DOHH2 (cell line): Measurements from ENCODE around the gene GPD2.

Experiments used
- H3F3A ChIP-seq: fragments of 200-600 bp; sonication (generic), shearing (Covaris generic); 2 replicates; pipeline ENCODE4 v1.6.0; 2016; ENCODE audit warnings: antibody characterized with exemption, mild to moderate bottlenecking; ENCODE audit not compliant: control insufficient read depth, insufficient read depth
- H3K27ac ChIP-seq: fragments of 200-600 bp; sonication (generic); 2 replicates; pipeline ENCODE4 v1.5.1; 2014; ENCODE audit warnings: low read depth, mild to moderate bottlenecking, low read length, moderate library complexity
- H3K27me3 ChIP-seq: fragments of 200-600 bp; sonication (generic); 2 replicates; pipeline ENCODE4 v1.6.1; 2014; ENCODE audit warnings: mild to moderate bottlenecking, low read length, mixed read lengths; ENCODE audit not compliant: control insufficient read depth
- H3K36me3 ChIP-seq: fragments of 200-600 bp; sonication (generic); 2 replicates; pipeline ENCODE4 v1.6.1; 2014; ENCODE audit warnings: mild to moderate bottlenecking, low read length, moderate library complexity, mixed read lengths; ENCODE audit not compliant: control insufficient read depth
- H3K4me1 ChIP-seq: fragments of 200-600 bp; sonication (generic); 2 replicates; pipeline ENCODE4 v1.6.1; 2014; ENCODE audit warnings: mild to moderate bottlenecking, low read length, mixed read lengths; ENCODE audit not compliant: control insufficient read depth
- H3K4me2 ChIP-seq: fragments of 200-600 bp; sonication (generic); 2 replicates; pipeline ENCODE4 v1.6.0; 2014; ENCODE audit warnings: mild to moderate bottlenecking, low read length, moderate library complexity
- H3K4me3 ChIP-seq: fragments of 200-600 bp; sonication (generic); 2 replicates; pipeline ENCODE4 v1.5.1; 2014; ENCODE audit warnings: mild to moderate bottlenecking, low read length, mixed read lengths
- H3K79me2 ChIP-seq: fragments of 200-600 bp; sonication (generic); 2 replicates; pipeline ENCODE4 v1.6.1; 2014; ENCODE audit warnings: mild to moderate bottlenecking, low read length, mixed read lengths; ENCODE audit not compliant: control insufficient read depth
- H3K9me2 ChIP-seq: fragments of 200-600 bp; sonication (generic); replicated peaks from 2 replicates; pipeline ENCODE4 v1.6.1; 2014; ENCODE audit warnings: mild to moderate bottlenecking, low read length, mixed read lengths; ENCODE audit not compliant: control insufficient read depth
- H3K9me3 ChIP-seq: fragments of 200-600 bp; sonication (generic); 2 replicates; pipeline ENCODE4 v1.6.1; 2014; ENCODE audit warnings: antibody characterized with exemption, low read length, mixed read lengths; ENCODE audit not compliant: control insufficient read depth, insufficient read depth
- H4K20me1 ChIP-seq: fragments of 200-600 bp; sonication (generic); 2 replicates; pipeline ENCODE4 v1.6.0; 2014; ENCODE audit warnings: low read depth, mild to moderate bottlenecking, antibody characterized with exemption, low read length, moderate library complexity; ENCODE audit not compliant: control insufficient read depth, insufficient read depth
- EZH2phosphoT487 ChIP-seq: fragments of 200-600 bp; sonication (generic); IDR thresholded peaks from 2 replicates; pipeline ENCODE4 v1.6.1; 2017; ENCODE audit warnings: borderline replicate concordance, mild to moderate bottlenecking, antibody characterized with exemption, low read length, moderate library complexity, mixed read lengths
- TF ChIP-seq, protein P1 (sequence below): fragments of 200-600 bp; sonication (generic); IDR thresholded peaks from one replicate; pipeline ENCODE4 v1.5.1; 2014; ENCODE audit warnings: antibody characterized with exemption, mild to moderate bottlenecking, low read depth, low read length; ENCODE audit not compliant: poor library complexity, severe bottlenecking

Gene GPD2

DNA sequence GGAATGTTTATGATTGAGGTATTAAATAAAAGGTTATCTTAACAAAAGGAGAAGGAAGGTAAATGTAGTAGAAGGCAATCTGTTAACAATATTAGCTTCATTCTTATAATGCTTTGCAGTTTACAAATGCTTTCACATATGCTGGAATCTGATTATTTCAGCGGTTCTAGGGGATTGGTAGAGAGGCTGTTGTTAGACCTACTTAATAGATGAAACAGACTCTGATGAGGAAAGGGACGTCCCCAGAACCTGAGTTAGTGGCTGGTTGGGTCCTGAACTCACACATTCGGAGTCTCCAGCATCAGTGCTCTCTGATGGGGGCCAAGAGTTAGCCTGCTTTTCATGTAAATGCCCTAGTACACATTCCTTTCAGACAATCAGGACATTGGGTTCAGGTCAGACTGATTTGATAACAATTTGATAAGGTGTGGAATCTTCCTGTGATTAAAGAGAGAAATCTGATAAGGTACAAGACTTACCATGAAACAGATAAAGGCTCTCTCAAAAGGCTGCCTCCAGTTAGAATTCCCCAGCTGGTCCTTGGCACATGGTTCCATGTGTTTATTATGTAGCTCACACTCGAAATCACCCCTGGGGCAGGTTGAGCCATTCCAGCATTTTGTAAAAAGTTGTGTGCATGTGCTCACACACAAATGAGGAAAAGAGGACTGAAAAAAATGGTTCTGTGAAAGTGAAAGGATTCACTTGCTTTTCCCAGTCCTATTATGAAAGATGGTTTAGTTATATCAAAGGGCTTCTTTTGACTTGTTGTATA, 103.1 kb downstream of the GPD2 start:
- Histone ChIP-seq H3K4me2 (no peak overlapping the region), H3K9me2 (no peaks in the 10 kb centered on the region), H3K27ac (no peak overlapping the region), H3K27me3 (no peaks in the 10 kb centered on the region), H3F3A (no peaks in the 10 kb centered on the region), H3K9me3 (no peaks in the 10 kb centered on the region), H3K4me3 (no peak overlapping the region), H4K20me1 (no peaks in the 10 kb centered on the region), H3K36me3 (no peaks in the 10 kb centered on the region), H3K79me2 (no peaks in the 10 kb centered on the region), H3K4me1 (no peaks in the 10 kb centered on the region)
- TF ChIP-seq, protein P1, sequence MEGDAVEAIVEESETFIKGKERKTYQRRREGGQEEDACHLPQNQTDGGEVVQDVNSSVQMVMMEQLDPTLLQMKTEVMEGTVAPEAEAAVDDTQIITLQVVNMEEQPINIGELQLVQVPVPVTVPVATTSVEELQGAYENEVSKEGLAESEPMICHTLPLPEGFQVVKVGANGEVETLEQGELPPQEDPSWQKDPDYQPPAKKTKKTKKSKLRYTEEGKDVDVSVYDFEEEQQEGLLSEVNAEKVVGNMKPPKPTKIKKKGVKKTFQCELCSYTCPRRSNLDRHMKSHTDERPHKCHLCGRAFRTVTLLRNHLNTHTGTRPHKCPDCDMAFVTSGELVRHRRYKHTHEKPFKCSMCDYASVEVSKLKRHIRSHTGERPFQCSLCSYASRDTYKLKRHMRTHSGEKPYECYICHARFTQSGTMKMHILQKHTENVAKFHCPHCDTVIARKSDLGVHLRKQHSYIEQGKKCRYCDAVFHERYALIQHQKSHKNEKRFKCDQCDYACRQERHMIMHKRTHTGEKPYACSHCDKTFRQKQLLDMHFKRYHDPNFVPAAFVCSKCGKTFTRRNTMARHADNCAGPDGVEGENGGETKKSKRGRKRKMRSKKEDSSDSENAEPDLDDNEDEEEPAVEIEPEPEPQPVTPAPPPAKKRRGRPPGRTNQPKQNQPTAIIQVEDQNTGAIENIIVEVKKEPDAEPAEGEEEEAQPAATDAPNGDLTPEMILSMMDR = no peak
- no peak for TF ChIP-seq EZH2phosphoT487

DNA sequence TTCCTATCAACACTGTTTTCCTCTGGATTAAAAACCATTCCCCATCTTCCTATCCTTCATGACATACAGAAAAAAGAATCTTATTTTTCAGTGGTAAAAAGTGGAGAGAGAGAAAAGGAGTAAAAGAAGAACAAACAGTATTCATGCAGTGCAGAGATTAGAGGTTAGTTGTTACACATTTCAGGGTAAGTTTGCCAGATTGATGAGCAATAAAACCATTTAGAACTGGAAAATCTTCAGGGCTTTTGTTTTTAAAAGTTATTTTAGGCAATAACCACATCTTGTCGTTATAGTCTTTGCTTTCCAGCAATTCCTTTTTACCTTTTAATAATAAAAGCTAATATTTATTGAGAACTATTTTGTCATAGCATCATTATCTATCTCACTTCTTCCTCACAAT, 104.5 kb downstream of the GPD2 start:
- Histone ChIP-seq H3K4me2 (no peak overlapping the region), H3K4me1 (no peaks in the 10 kb centered on the region)

DNA sequence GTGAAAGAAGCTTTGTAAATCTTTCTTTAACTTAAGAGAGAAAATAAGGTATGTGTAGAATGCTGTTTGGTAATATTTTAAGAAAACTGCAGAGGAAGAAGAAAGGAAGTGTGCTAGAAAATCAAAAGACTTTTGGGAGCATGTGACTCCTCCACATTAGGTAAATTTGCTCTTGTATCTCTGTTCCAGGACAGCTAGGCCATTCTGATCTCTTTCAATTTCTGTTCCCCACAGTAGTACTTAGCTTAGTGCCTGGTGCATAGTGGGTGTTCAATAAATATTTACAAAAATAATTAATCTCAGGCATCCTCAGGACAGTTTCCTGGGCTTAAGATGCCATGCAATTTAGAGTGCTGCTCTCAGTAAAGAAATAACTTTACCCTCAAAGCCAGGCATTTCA, 105.0 kb downstream of the GPD2 start:
- Histone ChIP-seq H3K79me2 (no peaks in the 10 kb centered on the region), H3K9me2 (no peaks in the 10 kb centered on the region), H3K9me3 (no peaks in the 10 kb centered on the region), H3K4me3 (no peak overlapping the region), H3K4me2 (no peak overlapping the region), H4K20me1 (no peaks in the 10 kb centered on the region), H3K27ac (no peak overlapping the region), H3K4me1 (no peaks in the 10 kb centered on the region), H3K27me3 (no peaks in the 10 kb centered on the region), H3K36me3 (no peaks in the 10 kb centered on the region), H3F3A (no peaks in the 10 kb centered on the region)
- TF ChIP-seq EZH2phosphoT487 = no peak
- TF ChIP-seq, protein P1 = no peak

More for the DNA sequence above, 104.5 kb downstream of the GPD2 start:
- Histone ChIP-seq H4K20me1 (no peaks in the 10 kb centered on the region), H3K9me2 (no peaks in the 10 kb centered on the region), H3K79me2 (no peaks in the 10 kb centered on the region), H3K27me3 (no peaks in the 10 kb centered on the region), H3K9me3 (no peaks in the 10 kb centered on the region), H3F3A (no peaks in the 10 kb centered on the region), H3K27ac (no peak overlapping the region), H3K4me3 (no peak overlapping the region), H3K36me3 (no peaks in the 10 kb centered on the region)
- no peak for TF ChIP-seq EZH2phosphoT487
- TF ChIP-seq, protein P1 = no peak
